Activated CD4-positive, CD25-positive, alpha-beta regulatory T cell treated with anti-CD3 and anti-CD28 coated beads, Interleukin-2, amount 50 U/mL, for 16 hours (primary cell): ENCODE measurements around the gene NCOR1.
A peak's percentile ranks its signal among the peaks of the same experiment; 100 is the strongest.
"Not testable (repeated sequence)": the region's sequence is repeated elsewhere in the genome, so short reads cannot be mapped to it uniquely, and the experiment has no call there.

Experiments used
- DNase-seq: peaks from one replicate; pipeline ENCODE4 v3.0.0-alpha.2; 2020; ENCODE audit warnings: low read depth, low spot score

NCOR1 gene

GRCh38 chr17:16215273-16215964 is at the start of gene NCOR1:
TSS of gene NCOR1 (minus strand) at chr17:16215534. CDS start at chr17:16194569, 20,965 bp downstream.
- peak; percentile 80 for DNase-seq

GRCh38 chr17:16262201-16262600 is 46.9 kb upstream of the NCOR1 start:
- no peak for DNase-seq

- no peak for DNase-seq
These were observed 45.7 kb upstream of the NCOR1 start for GRCh38 chr17:16261049-16261448.

GRCh38 chr17:16259926-16260325 is 44.6 kb upstream of the NCOR1 start:
- no peak for DNase-seq

- no peak for DNase-seq
These were observed 43.6 kb upstream of the NCOR1 start for GRCh38 chr17:16258901-16259300.

GRCh38 chr17:16255481-16255921 is 40.2 kb upstream of the NCOR1 start:
- DNase-seq, result no peak

GRCh38 chr17:16254773-16255400 is 39.6 kb upstream of the NCOR1 start:
- no peak for DNase-seq

- no peak for DNase-seq
These were observed 36.2 kb upstream of the NCOR1 start for GRCh38 chr17:16251556-16251955.

GRCh38 chr17:16251043-16251442 is 35.7 kb upstream of the NCOR1 start:
- DNase-seq, result no peak

GRCh38 chr17:16250635-16251034 is 35.3 kb upstream of the NCOR1 start:
- DNase-seq, result no peak

GRCh38 chr17:16247586-16247984 is 32.3 kb upstream of the NCOR1 start:
- no peak for DNase-seq

GRCh38 chr17:16243801-16244567 is 28.6 kb upstream of the NCOR1 start:
- no peak for DNase-seq

GRCh38 chr17:16243385-16243784 is 28.1 kb upstream of the NCOR1 start:
- no peak for DNase-seq

- DNase-seq, result no peak
These were observed 26.6 kb upstream of the NCOR1 start for GRCh38 chr17:16241906-16242399.

GRCh38 chr17:16239931-16240330 is 24.6 kb upstream of the NCOR1 start:
- DNase-seq, result no peak

GRCh38 chr17:16232391-16232790 is 17.1 kb upstream of the NCOR1 start:
- DNase-seq, result no peak

- DNase-seq, result not testable (repeated sequence)
These were observed 14.7 kb upstream of the NCOR1 start for GRCh38 chr17:16229912-16230561.

- no peak for DNase-seq
These were observed 7.1 kb upstream of the NCOR1 start for GRCh38 chr17:16222406-16222805.

- peak; percentile 72 for DNase-seq
These were observed 1.8 kb upstream of the NCOR1 start, which contains the start of gene PIGL for GRCh38 chr17:16217002-16217635. TSS of gene PIGL (plus strand) at chr17:16217210. CDS start at chr17:16217227, 17 bp downstream.

- not testable (repeated sequence) for DNase-seq
These were observed 1.1 kb upstream of the NCOR1 start for GRCh38 chr17:16216341-16217001.

- DNase-seq, result no peak
These were observed 607 bp upstream of the NCOR1 start for GRCh38 chr17:16215965-16216316.
